GM12801 (cell line): ENCODE results near the gene TRAF1.

Source experiments
- CTCF ChIP-seq: IDR thresholded peaks from one replicate; pipeline ENCODE4 v1.5.1; 2011; ENCODE audit warnings: control low read depth; ENCODE audit not compliant: insufficient read length; ENCODE audit errors: extremely low read depth

Gene TRAF1

GRCh38 chr9:120866651-120867050 is 59.9 kb downstream of the TRAF1 start:
- TF ChIP-seq CTCF: no peak

- no peak for TF ChIP-seq CTCF
These were observed 60.8 kb downstream of the TRAF1 start for GRCh38 chr9:120865809-120866208.

GRCh38 chr9:120865176-120865575 is 61.4 kb downstream of the TRAF1 start:
- TF ChIP-seq CTCF: no peak

GRCh38 chr9:120864719-120865118 is 61.9 kb downstream of the TRAF1 start:
- no peak for TF ChIP-seq CTCF

GRCh38 chr9:120863833-120864232 is 62.8 kb downstream of the TRAF1 start:
- TF ChIP-seq CTCF: no peak

GRCh38 chr9:120862452-120862851 is 64.1 kb downstream of the TRAF1 start:
- no peak for TF ChIP-seq CTCF

GRCh38 chr9:120861935-120862334 is 64.7 kb downstream of the TRAF1 start:
- no peak for TF ChIP-seq CTCF

- TF ChIP-seq CTCF: no peak
These were observed 66.5 kb downstream of the TRAF1 start for GRCh38 chr9:120860083-120860482.
